CD14-positive monocyte (primary cell): ENCODE results near the gene SYMPK. TPM values are rescaled to one million over a fixed set of nuclear protein-coding genes. Genes with fewer than 3 reads are reported as not detected.

Experiments
- DNase-seq, 3 donors: peaks; one replicate each; pipeline ENCODE4 v3.0.0-alpha.2; 2011 to 2022
- H2AFZ ChIP-seq: 2 replicates; pipeline ENCODE4 v1.6.0; 2012; ENCODE audit warnings: mild to moderate bottlenecking, low read depth, low read length, inconsistent platforms; ENCODE audit not compliant: insufficient read depth, poor library complexity, severe bottlenecking
- H3K27ac ChIP-seq, 2 donors: 1 replicate in 1 of 2; 2 replicates in 1 of 2; pipeline ENCODE4 v1.5.1; 2012 to 2013; ENCODE audit warnings: low read length in 2 of 2, control low read depth in 1 of 2, inconsistent platforms in 1 of 2, low read depth in 1 of 2, mild to moderate bottlenecking in 1 of 2
- H3K27me3 ChIP-seq, 2 donors: one replicate each; pipeline versions ENCODE4 v1.6.0 to v1.6.1; 2011 to 2013; ENCODE audit warnings: low read length in 2 of 2; ENCODE audit not compliant: control insufficient read depth in 2 of 2, insufficient read depth in 2 of 2
- H3K36me3 ChIP-seq, 2 donors: replicated peaks in 1 of 2; 1 replicate in 1 of 2; 2 replicates in 1 of 2; pipeline versions ENCODE4 v1.5.1 to v1.6.1; 2012 to 2013; ENCODE audit warnings: low read length in 2 of 2, control low read depth in 1 of 2, inconsistent platforms in 1 of 2, mild to moderate bottlenecking in 1 of 2; ENCODE audit not compliant: insufficient read depth in 2 of 2, control insufficient read depth in 1 of 2
- H3K4me1 ChIP-seq, 2 donors: 1 replicate in 1 of 2; 2 replicates in 1 of 2; pipeline versions ENCODE4 v1.5.1 to v1.6.1; 2012 to 2013; ENCODE audit warnings: low read length in 2 of 2, control low read depth in 1 of 2, inconsistent platforms in 1 of 2, mild to moderate bottlenecking in 1 of 2, moderate library complexity in 1 of 2; ENCODE audit not compliant: insufficient read depth in 2 of 2, control insufficient read depth in 1 of 2
- H3K4me2 ChIP-seq: replicated peaks from 2 replicates; pipeline ENCODE3; 2012; ENCODE audit warnings: low read length, moderate library complexity, mild to moderate bottlenecking; ENCODE audit not compliant: poor library complexity, severe bottlenecking; ENCODE audit errors: extremely low read depth
- H3K4me3 ChIP-seq, 3 experiments: fragments of 200-600 bp in 1 of 3; sonication (generic) in 1 of 3; replicated peaks in 1 of 3; 1 replicate in 2 of 3; 2 replicates in 1 of 3; pipeline ENCODE4 v1.5.1; 2011 to 2013; ENCODE audit warnings: low read length in 3 of 3, mild to moderate bottlenecking in 3 of 3, control low read depth in 2 of 3, low read depth in 2 of 3, inconsistent platforms in 1 of 3, moderate library complexity in 1 of 3
- H3K79me2 ChIP-seq: 2 replicates; pipeline ENCODE4 v1.6.0; 2012; ENCODE audit warnings: mild to moderate bottlenecking, control low read depth, inconsistent platforms, low read length, moderate library complexity; ENCODE audit not compliant: insufficient read depth
- H3K9ac ChIP-seq: 2 replicates; pipeline ENCODE4 v1.6.0; 2017; ENCODE audit warnings: low read length, mild to moderate bottlenecking; ENCODE audit not compliant: insufficient read depth, poor library complexity, severe bottlenecking
- H3K9me3 ChIP-seq, 2 donors: replicated peaks in 1 of 2; 1 replicate in 1 of 2; 2 replicates in 1 of 2; pipeline versions ENCODE4 v1.5.1 to v1.6.1; 2012 to 2013; ENCODE audit warnings: low read length in 2 of 2, control low read depth in 1 of 2; ENCODE audit not compliant: control insufficient read depth in 1 of 2, insufficient read depth in 1 of 2
- H4K20me1 ChIP-seq: 2 replicates; pipeline ENCODE4 v1.6.0; 2012; ENCODE audit warnings: mild to moderate bottlenecking, low read length, control low read depth, moderate library complexity; ENCODE audit not compliant: insufficient read depth
- H3K27ac Mint-ChIP-seq, 7 donors: one replicate each; pipeline ENCODE4 v1.8.0; 2020; ENCODE audit warnings: mild to moderate bottlenecking in 7 of 7, mixed read lengths in 7 of 7, moderate library complexity in 6 of 7, inconsistent platforms in 2 of 7
- H3K27me3 Mint-ChIP-seq, 3 donors: one replicate each; pipeline ENCODE4 v1.8.0; 2021 to 2022; ENCODE audit warnings: low read depth in 3 of 3, mild to moderate bottlenecking in 3 of 3, mixed read lengths in 3 of 3, moderate library complexity in 3 of 3, inconsistent platforms in 1 of 3
- H3K36me3 Mint-ChIP-seq, 2 donors: one replicate each; pipeline ENCODE4 v1.8.0; 2020; ENCODE audit warnings: mixed read lengths in 2 of 2, inconsistent platforms in 1 of 2, mild to moderate bottlenecking in 1 of 2
- H3K4me1 Mint-ChIP-seq: one replicate; pipeline ENCODE4 v1.8.0; 2020; ENCODE audit warnings: mild to moderate bottlenecking, mixed read lengths
- H3K4me3 Mint-ChIP-seq, 2 donors: one replicate each; pipeline ENCODE4 v1.8.0; 2020; ENCODE audit warnings: mild to moderate bottlenecking in 2 of 2, mixed read lengths in 2 of 2, moderate library complexity in 1 of 2
- H3K9me3 Mint-ChIP-seq, 7 donors: one replicate each; pipeline ENCODE4 v1.8.0; 2020 to 2022; ENCODE audit warnings: mixed read lengths in 7 of 7, mild to moderate bottlenecking in 6 of 7, moderate library complexity in 6 of 7, inconsistent platforms in 2 of 7
- WGBS: methylation state at CpG from one replicate; pipeline ENCODE4 v1.1.5; 2013; ENCODE audit warnings: missing lambda C conversion rate; ENCODE audit not compliant: insufficient coverage; 5-methylcytosine and 5-hydroxymethylcytosine counted together
- intact Hi-C, 2 donors: fragments of 100-400 bp; cut with micrococcal nuclease; formaldehyde crosslinking; loops; one replicate each; pipeline versions ENCODE4 v1.15.0 to v1.15.1; 2023
- polyA plus RNA-seq, 3 donors: library from polyadenylated mRNA; depleted of rRNA in 1 of 3; unstranded in 2 of 3; stranded (reverse) in 1 of 3; fragments of 300-500 nt in 2 of 3; fragments of >200 nt in 1 of 3; fragmentation: Illumina TruSeq in 2 of 3; gene quantifications; 1 replicate in 2 of 3; 2 replicates in 1 of 3; pipeline ENCODE4 v1.2.3, GENCODE V29; 2012 to 2021
- TF ChIP-seq, protein P1 (sequence below): fragments of 200-600 bp; IDR thresholded peaks from one replicate; pipeline ENCODE4 v1.8.0; 2022; ENCODE audit warnings: antibody characterized with exemption, mild to moderate bottlenecking

Gene SYMPK
- polyA plus RNA-seq, 3 donors: 5.6 to 96.1 (median 15.7) TPM

DNA sequence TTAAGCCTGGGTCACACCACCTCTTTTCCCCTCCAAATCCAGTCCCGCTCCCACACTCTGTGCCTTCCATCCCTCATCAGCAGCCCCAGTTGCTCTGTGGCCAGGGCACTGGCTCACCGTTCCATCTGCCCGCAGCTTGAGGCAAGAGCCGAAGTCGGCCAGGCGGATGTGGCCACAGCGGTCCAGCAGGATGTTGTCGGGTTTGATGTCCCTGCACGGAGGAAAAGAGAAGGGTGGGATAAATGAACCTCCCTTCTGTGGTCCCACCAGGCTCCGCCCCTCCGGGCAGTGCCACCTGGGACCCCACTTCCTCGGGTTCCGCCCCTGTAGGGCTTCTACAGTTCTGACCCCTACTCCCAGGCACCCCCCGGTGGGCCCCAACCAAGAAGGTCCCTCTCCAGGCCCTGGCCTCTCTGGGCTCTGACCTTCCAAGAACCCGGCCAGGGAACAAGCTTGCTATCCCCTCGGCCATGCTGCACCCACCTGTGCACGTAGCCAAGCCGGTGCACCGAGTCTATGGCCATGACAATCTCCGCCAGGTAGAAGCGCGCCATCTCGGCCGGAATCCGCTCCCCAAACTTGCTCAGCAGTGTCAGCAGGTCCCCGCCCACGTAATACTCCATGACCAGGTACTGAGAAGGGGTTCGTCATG lies 84.8 kb downstream of the SYMPK start:
- Mint-ChIP-seq H3K27me3 (peaks cover 84 to 100% (median 88%) of the 10 kb centered on the region in 3 donors), H3K4me3 (peak overlapping the region in 1 of 2 donors; percentile 94)
- intact Hi-C loops: no loop called here

DNA sequence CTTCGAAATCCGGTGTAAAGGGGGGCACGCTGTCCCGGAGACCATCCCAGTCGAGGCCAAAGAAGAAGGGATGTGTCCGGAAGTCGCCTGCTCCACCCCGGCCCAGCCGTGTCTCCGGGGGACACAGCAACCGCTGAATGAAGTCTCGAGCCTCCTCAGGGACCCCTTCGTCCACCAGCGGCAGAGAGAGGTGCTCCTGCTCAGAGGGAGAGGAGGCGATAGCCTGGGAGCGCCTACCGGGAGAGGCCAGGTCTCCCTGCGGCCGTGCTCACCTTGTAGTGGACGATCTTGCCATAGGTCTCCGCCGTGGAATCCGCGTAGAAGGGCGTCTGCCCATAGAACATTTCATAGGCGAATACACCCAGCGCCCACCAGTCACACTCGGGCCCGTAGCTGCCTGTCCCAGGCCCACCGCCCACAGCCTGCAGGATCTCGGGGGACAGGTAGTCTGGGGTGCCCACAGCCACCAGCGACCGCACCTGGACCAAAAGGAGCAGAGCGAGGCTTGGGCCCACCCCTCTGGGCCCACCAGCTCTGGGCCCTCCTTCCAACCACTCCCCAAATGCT lies 85.5 kb downstream of the SYMPK start:
- H3K27ac ChIP-seq: no peak overlapping the region
- TF ChIP-seq, protein P1, sequence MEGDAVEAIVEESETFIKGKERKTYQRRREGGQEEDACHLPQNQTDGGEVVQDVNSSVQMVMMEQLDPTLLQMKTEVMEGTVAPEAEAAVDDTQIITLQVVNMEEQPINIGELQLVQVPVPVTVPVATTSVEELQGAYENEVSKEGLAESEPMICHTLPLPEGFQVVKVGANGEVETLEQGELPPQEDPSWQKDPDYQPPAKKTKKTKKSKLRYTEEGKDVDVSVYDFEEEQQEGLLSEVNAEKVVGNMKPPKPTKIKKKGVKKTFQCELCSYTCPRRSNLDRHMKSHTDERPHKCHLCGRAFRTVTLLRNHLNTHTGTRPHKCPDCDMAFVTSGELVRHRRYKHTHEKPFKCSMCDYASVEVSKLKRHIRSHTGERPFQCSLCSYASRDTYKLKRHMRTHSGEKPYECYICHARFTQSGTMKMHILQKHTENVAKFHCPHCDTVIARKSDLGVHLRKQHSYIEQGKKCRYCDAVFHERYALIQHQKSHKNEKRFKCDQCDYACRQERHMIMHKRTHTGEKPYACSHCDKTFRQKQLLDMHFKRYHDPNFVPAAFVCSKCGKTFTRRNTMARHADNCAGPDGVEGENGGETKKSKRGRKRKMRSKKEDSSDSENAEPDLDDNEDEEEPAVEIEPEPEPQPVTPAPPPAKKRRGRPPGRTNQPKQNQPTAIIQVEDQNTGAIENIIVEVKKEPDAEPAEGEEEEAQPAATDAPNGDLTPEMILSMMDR: no peak

More for the DNA sequence above, 84.8 kb downstream of the SYMPK start:
- Histone ChIP-seq H3K4me1 (peaks cover 11 to 21% of the 10 kb centered on the region in 2 donors), H3K4me3 (no peak overlapping the region), H3K36me3 (no peaks in the 10 kb centered on the region), H3K9ac (no peak overlapping the region), H4K20me1 (peaks cover 73% of the 10 kb centered on the region), H2AFZ (no peak overlapping the region), H3K27me3 (peaks cover 42 to 91% of the 10 kb centered on the region in 2 donors), H3K79me2 (no peaks in the 10 kb centered on the region), H3K27ac (no peak overlapping the region), H3K4me2 (no peak overlapping the region), H3K9me3 (peaks cover 13 to 23% of the 10 kb centered on the region in 2 donors)
- no peak for DNase-seq
- TF ChIP-seq, protein P1: no peak
- no peak overlapping the region for H3K27ac Mint-ChIP-seq
- peaks cover 0 to 35% (median 21%) of the 10 kb centered on the region in 7 donors for H3K9me3 Mint-ChIP-seq
- H3K36me3 Mint-ChIP-seq: peaks cover 7 to 14% of the 10 kb centered on the region in 2 donors
- peaks cover 18% of the 10 kb centered on the region for H3K4me1 Mint-ChIP-seq
- 98% methylated on average over 24 of the region's 28 CpGs for WGBS

More for the DNA sequence above, 85.5 kb downstream of the SYMPK start:
- 97% methylated on average over 34 of the region's 34 CpGs for WGBS
- Histone ChIP-seq H3K27me3 (peaks cover 49 to 91% of the 10 kb centered on the region in 2 donors), H3K4me2 (no peak overlapping the region), H3K9ac (no peak overlapping the region), H2AFZ (no peak overlapping the region), H3K79me2 (no peaks in the 10 kb centered on the region), H3K36me3 (no peaks in the 10 kb centered on the region), H3K4me1 (peaks cover 11 to 21% of the 10 kb centered on the region in 2 donors), H3K4me3 (no peak overlapping the region), H4K20me1 (peaks cover 73% of the 10 kb centered on the region), H3K9me3 (peaks cover 13 to 28% of the 10 kb centered on the region in 2 donors)
- no peak for DNase-seq
- Mint-ChIP-seq H3K4me3 (peak overlapping the region in 1 of 2 donors; percentile 94), H3K4me1 (peaks cover 18% of the 10 kb centered on the region), H3K9me3 (peaks cover 0 to 35% (median 21%) of the 10 kb centered on the region in 7 donors), H3K36me3 (peaks cover 7 to 14% of the 10 kb centered on the region in 2 donors), H3K27ac (no peak overlapping the region), H3K27me3 (peaks cover 85 to 100% (median 88%) of the 10 kb centered on the region in 3 donors)
- intact Hi-C loops: no loop called here
